Measurements from ENCODE around the gene WIPI1.
A peak's percentile ranks its signal among the peaks of the same experiment; 100 is the strongest.
"Not testable (repeated sequence)": the region's sequence is repeated elsewhere in the genome, so short reads cannot be mapped to it uniquely, and the experiment has no call there.

WIPI1 gene

GRCh38 chr17:68437979-68438822, 19.1 kb downstream of the WIPI1 start:
- DNase-seq, result peak; percentile 25

GRCh38 chr17:68435876-68436842, 21.1 kb downstream of the WIPI1 start:
- peak; percentile 75 for DNase-seq

GRCh38 chr17:68435361-68435760, 21.9 kb downstream of the WIPI1 start:
- no peak for DNase-seq

- no peak for DNase-seq
Observed at GRCh38 chr17:68433911-68434508, 23.3 kb downstream of the WIPI1 start.

GRCh38 chr17:68433211-68433610, 24.1 kb downstream of the WIPI1 start:
- DNase-seq, result no peak

GRCh38 chr17:68432086-68432864, 25.0 kb downstream of the WIPI1 start:
- DNase-seq, result no peak

GRCh38 chr17:68431661-68432071, 25.6 kb downstream of the WIPI1 start:
- peak; percentile 26 for DNase-seq

GRCh38 chr17:68431045-68431608, 26.2 kb downstream of the WIPI1 start:
- no peak for DNase-seq

- DNase-seq, result no peak
Observed at GRCh38 chr17:68429881-68430280, 27.4 kb downstream of the WIPI1 start.

GRCh38 chr17:68428498-68429172, 28.7 kb downstream of the WIPI1 start:
- no peak for DNase-seq

GRCh38 chr17:68427575-68427974, 29.7 kb downstream of the WIPI1 start:
- no peak for DNase-seq

- DNase-seq, result no peak
Observed at GRCh38 chr17:68425979-68426378, 31.3 kb downstream of the WIPI1 start.

- no peak for DNase-seq
Observed at GRCh38 chr17:68424861-68425260, 32.4 kb downstream of the WIPI1 start.

- no peak for DNase-seq
Observed at GRCh38 chr17:68424203-68424602, 33.1 kb downstream of the WIPI1 start.

GRCh38 chr17:68423251-68423650, 34.0 kb downstream of the WIPI1 start:
- DNase-seq, result no peak

GRCh38 chr17:68422821-68423220, 34.5 kb downstream of the WIPI1 start:
- DNase-seq, result no peak

- no peak for DNase-seq
Observed at GRCh38 chr17:68421486-68421885, 35.8 kb downstream of the WIPI1 start.

GRCh38 chr17:68420065-68420464, 37.2 kb downstream of the WIPI1 start:
- no peak for DNase-seq

- no peak for DNase-seq
Observed at GRCh38 chr17:68418876-68419275, 38.4 kb downstream of the WIPI1 start.

GRCh38 chr17:68417317-68417716, 40.0 kb downstream of the WIPI1 start:
- no peak for DNase-seq

- not testable (repeated sequence) for DNase-seq
Observed at GRCh38 chr17:68414901-68415300, 42.4 kb downstream of the WIPI1 start.

Measured in T-helper 9 cell (primary cell).